Esophagus (tissue), 2 donors: ENCODE data around the gene AP2B1. TPM values are rescaled to one million over a fixed set of nuclear protein-coding genes. Genes with fewer than 3 reads are reported as not detected.
"Not testable (repeated sequence)": the region's sequence is repeated elsewhere in the genome, so short reads cannot be mapped to it uniquely, and the experiment has no call there.

Experiments
- H3K27ac ChIP-seq, 2 donors: one replicate each; pipeline ENCODE4 v1.5.1; 2013; ENCODE audit warnings: low read depth in 2 of 2, mild to moderate bottlenecking in 2 of 2, inconsistent platforms in 1 of 2, low read length in 1 of 2, moderate library complexity in 1 of 2
- H3K27me3 ChIP-seq, 2 donors: one replicate each; pipeline ENCODE4 v1.6.1; 2013; ENCODE audit warnings: low read length in 2 of 2, control low read depth in 1 of 2, mild to moderate bottlenecking in 1 of 2; ENCODE audit not compliant: insufficient read depth in 2 of 2, control insufficient read depth in 1 of 2
- H3K36me3 ChIP-seq, 2 donors: one replicate each; pipeline ENCODE4 v1.6.1; 2013; ENCODE audit warnings: low read length in 1 of 2; ENCODE audit not compliant: control insufficient read depth in 2 of 2, insufficient read depth in 2 of 2
- H3K4me1 ChIP-seq, 2 donors: one replicate each; pipeline ENCODE4 v1.6.1; 2013; ENCODE audit warnings: low read length in 1 of 2; ENCODE audit not compliant: control insufficient read depth in 2 of 2, insufficient read depth in 2 of 2
- H3K4me3 ChIP-seq, 2 donors: one replicate each; pipeline ENCODE4 v1.5.1; 2013; ENCODE audit warnings: low read length in 2 of 2, mild to moderate bottlenecking in 2 of 2, low read depth in 1 of 2, moderate library complexity in 1 of 2
- H3K9me3 ChIP-seq, 2 donors: one replicate each; pipeline ENCODE4 v1.6.1; 2013; ENCODE audit warnings: mild to moderate bottlenecking in 2 of 2, low read depth in 1 of 2, low read length in 1 of 2, moderate library complexity in 1 of 2; ENCODE audit not compliant: control insufficient read depth in 2 of 2, insufficient read depth in 1 of 2
- WGBS, 2 donors: extraction: QIAGEN DNeasy Blood & Tissue Kit; methylation state at CpG; one replicate each; pipeline ENCODE4 v1.1.7; 2013; 5-methylcytosine and 5-hydroxymethylcytosine counted together
- polyA plus RNA-seq, 2 donors: library from polyadenylated mRNA; stranded (reverse); fragments of 200-250 nt; gene quantifications; one replicate each; pipeline ENCODE4 v1.2.3, GENCODE V29; 2013
- donor health status: healthy with polysubstance abuse.
- donor health status: Bipolar disorder and iron deficiency.

The AP2B1 gene
- polyA plus RNA-seq, 2 donors: 13.2 to 14.3 TPM

- H3K9me3 ChIP-seq: no peaks in the 10 kb centered on the region
- no peak overlapping the region for H3K27ac ChIP-seq
- no peaks in the 10 kb centered on the region for H3K4me1 ChIP-seq
- H3K36me3 ChIP-seq: no peaks in the 10 kb centered on the region
- H3K4me3 ChIP-seq: no peak overlapping the region
- H3K27me3 ChIP-seq: peaks cover 0 to 3% of the 10 kb centered on the region in 2 donors
- 61 to 65% methylated on average over 8 of the region's 8 CpGs for WGBS, 2 donors
These were observed 38.8 kb upstream of the AP2B1 start for GRCh38 chr17:35548208-35548810.

- H3K9me3 ChIP-seq: no peaks in the 10 kb centered on the region
- H3K4me1 ChIP-seq: no peaks in the 10 kb centered on the region
- H3K27ac ChIP-seq: no peak overlapping the region
- H3K36me3 ChIP-seq: no peaks in the 10 kb centered on the region
- peaks cover 0 to 3% of the 10 kb centered on the region in 2 donors for H3K27me3 ChIP-seq
- H3K4me3 ChIP-seq: no peak overlapping the region
- WGBS, 2 donors: 36% methylated on average over 1 of the region's 1 CpG
These were observed 38.1 kb upstream of the AP2B1 start for GRCh38 chr17:35548978-35549377.

DNA sequence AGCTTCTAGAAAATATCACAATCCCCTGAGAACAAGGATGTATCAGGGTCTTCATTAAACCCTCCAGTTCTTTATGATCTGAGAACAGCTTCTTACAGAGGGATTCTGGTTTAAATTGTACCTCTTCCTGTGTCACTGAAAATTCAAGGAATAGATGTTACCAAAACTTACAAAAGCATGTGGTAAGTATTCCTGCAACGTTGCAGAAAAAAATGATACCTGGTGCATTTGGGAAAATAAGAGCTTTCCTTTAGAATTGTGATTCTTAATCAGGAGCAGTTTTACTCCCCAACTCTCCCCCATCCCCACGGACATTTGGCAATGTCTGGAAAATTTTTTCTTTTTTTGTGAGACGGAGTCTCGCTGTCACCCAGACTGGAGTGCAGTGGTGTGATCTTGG lies 33.8 kb upstream of the AP2B1 start:
- no peaks in the 10 kb centered on the region for H3K9me3 ChIP-seq
- H3K27ac ChIP-seq: no peak overlapping the region
- H3K27me3 ChIP-seq: peaks cover 0 to 3% of the 10 kb centered on the region in 2 donors
- no peaks in the 10 kb centered on the region for H3K4me1 ChIP-seq
- H3K36me3 ChIP-seq: no peaks in the 10 kb centered on the region
- WGBS, 2 donors: 75 to 84% methylated on average over 4 of the region's 4 CpGs
- H3K4me3 ChIP-seq: no peak overlapping the region

GRCh38 chr17:35554668-35555067 lies 32.5 kb upstream of the AP2B1 start:
- WGBS, 2 donors: 63 to 68% methylated on average over 5 of the region's 5 CpGs
- H3K27ac ChIP-seq: no peak overlapping the region
- H3K4me3 ChIP-seq: no peak overlapping the region
- no peaks in the 10 kb centered on the region for H3K36me3 ChIP-seq
- H3K9me3 ChIP-seq: no peaks in the 10 kb centered on the region
- no peaks in the 10 kb centered on the region for H3K4me1 ChIP-seq
- peaks cover 0 to 3% of the 10 kb centered on the region in 2 donors for H3K27me3 ChIP-seq

DNA sequence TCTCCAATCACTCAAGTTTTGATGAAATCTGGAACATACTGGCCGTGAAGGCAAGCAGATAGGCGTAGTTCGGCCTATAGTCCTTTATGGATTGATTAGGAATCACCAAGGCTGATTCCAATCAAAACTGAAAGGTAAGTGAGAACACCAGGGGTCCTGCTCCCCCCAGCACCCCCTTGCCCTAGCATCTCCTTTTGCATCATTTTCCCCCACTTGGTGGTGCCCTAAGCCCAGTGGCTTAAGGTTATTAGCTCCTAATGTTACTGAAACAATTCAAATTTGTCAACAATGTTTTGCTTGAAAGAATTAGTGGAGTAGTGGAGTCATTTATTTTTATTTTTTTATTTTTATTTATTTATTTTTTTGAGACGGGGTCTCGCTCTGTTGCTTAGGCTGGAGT lies 31.4 kb upstream of the AP2B1 start:
- H3K27me3 ChIP-seq: peaks cover 0 to 3% of the 10 kb centered on the region in 2 donors
- H3K4me3 ChIP-seq: no peak overlapping the region
- H3K27ac ChIP-seq: no peak overlapping the region
- no peaks in the 10 kb centered on the region for H3K36me3 ChIP-seq
- WGBS, 2 donors: 85 to 88% methylated on average over 5 of the region's 5 CpGs
- H3K9me3 ChIP-seq: no peaks in the 10 kb centered on the region
- no peaks in the 10 kb centered on the region for H3K4me1 ChIP-seq

GRCh38 chr17:35557353-35557752 lies 29.8 kb upstream of the AP2B1 start:
- H3K27me3 ChIP-seq: peaks cover 0 to 3% of the 10 kb centered on the region in 2 donors
- 85 to 91% methylated on average over 3 of the region's 3 CpGs for WGBS, 2 donors
- no peak overlapping the region for H3K27ac ChIP-seq
- H3K9me3 ChIP-seq: no peaks in the 10 kb centered on the region
- no peaks in the 10 kb centered on the region for H3K36me3 ChIP-seq
- H3K4me3 ChIP-seq: no peak overlapping the region
- no peaks in the 10 kb centered on the region for H3K4me1 ChIP-seq

- Histone ChIP-seq H3K36me3 (no peaks in the 10 kb centered on the region), H3K27ac (no peak overlapping the region), H3K4me3 (no peak overlapping the region), H3K9me3 (no peaks in the 10 kb centered on the region), H3K27me3 (no peaks in the 10 kb centered on the region), H3K4me1 (no peaks in the 10 kb centered on the region)
- WGBS, 2 donors: 70 to 75% methylated on average over 2 of the region's 2 CpGs
These were observed 27.5 kb upstream of the AP2B1 start for GRCh38 chr17:35559495-35560210.

GRCh38 chr17:35560703-35561102 lies 26.4 kb upstream of the AP2B1 start, which contains the start of gene SLFN14:
TSS of gene SLFN14 (minus strand) at chr17:35560819. CDS start at chr17:35558062, 2,757 bp downstream.
- Histone ChIP-seq H3K4me3 (no peak within 1 kb of the TSS), H3K36me3 (no peaks in the 10 kb centered on the region), H3K4me1 (no peaks in the 10 kb centered on the region), H3K27me3 (no peaks in the 10 kb centered on the region), H3K9me3 (no peaks in the 10 kb centered on the region), H3K27ac (no peak within 1 kb of the TSS)
- 46 to 65% methylated on average over 3 of the region's 3 CpGs for WGBS, 2 donors

DNA sequence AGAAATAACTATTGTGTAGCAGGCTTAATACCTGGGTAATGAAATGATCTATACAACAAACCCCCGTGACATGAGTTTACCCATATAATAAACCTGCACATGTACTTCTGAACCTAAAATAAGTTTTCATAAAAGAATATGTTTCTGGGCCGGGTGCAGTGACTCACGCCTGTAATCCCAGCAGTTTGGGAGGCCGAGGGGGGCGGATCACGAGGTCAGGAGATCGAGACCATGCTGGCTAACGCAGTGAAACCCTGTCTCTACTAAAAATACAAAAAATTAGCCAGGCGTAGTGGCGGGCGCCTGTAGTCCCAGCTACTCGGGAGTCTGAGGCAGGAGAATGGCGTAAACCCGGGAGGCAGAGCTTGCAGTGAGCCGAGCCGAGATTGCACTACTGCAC lies 23.9 kb upstream of the AP2B1 start:
- WGBS, 2 donors: 82 to 86% methylated on average over 14 to 16 of the region's 16 CpGs
- H3K27me3 ChIP-seq, H3K4me3 ChIP-seq, H3K4me1 ChIP-seq, H3K9me3 ChIP-seq, H3K27ac ChIP-seq, H3K36me3 ChIP-seq: not testable (repeated sequence)

- H3K36me3 ChIP-seq: no peaks in the 10 kb centered on the region
- peaks cover 0 to 4% of the 10 kb centered on the region in 2 donors for H3K4me1 ChIP-seq
- WGBS, 2 donors: 69 to 72% methylated on average over 11 of the region's 11 CpGs
- H3K27me3 ChIP-seq: no peaks in the 10 kb centered on the region
- H3K9me3 ChIP-seq: no peaks in the 10 kb centered on the region
- H3K4me3 ChIP-seq: peak overlapping the region in 1 of 2 donors; percentile 92
- H3K27ac ChIP-seq: no peak overlapping the region
These were observed 20.2 kb upstream of the AP2B1 start for GRCh38 chr17:35566968-35567367.
